HG02571 (cell line): ENCODE measurements around the gene SLC22A17.

ENCODE experiments used
- ATAC-seq: cut with Tn5 transposase; IDR thresholded peaks from one replicate; pipeline ENCODE4 v1.9.1; 2021; ENCODE audit warnings: mild to moderate bottlenecking, moderate library complexity; ENCODE audit not compliant: unreplicated experiment

The SLC22A17 gene

DNA sequence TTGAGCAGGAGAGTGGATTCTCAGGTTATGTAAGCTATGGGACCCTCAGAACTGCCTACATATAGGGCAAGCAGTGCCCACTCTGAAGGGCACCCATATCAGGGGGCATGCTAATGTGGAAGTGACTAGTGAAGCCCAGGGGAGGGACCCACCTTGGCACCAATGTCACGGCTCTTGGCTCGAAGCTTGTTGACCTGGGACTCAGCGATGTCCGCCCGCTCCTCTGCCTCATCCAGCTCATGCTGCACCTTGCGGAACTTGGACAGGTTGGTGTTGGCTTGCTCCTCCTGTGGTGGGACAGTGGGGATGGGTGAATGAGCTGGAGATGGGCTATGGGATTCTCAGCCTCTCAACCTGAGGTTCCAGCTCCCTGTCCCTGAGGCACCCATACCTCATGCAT lies 29.6 kb upstream of the SLC22A17 start:
- no peak for ATAC-seq

DNA sequence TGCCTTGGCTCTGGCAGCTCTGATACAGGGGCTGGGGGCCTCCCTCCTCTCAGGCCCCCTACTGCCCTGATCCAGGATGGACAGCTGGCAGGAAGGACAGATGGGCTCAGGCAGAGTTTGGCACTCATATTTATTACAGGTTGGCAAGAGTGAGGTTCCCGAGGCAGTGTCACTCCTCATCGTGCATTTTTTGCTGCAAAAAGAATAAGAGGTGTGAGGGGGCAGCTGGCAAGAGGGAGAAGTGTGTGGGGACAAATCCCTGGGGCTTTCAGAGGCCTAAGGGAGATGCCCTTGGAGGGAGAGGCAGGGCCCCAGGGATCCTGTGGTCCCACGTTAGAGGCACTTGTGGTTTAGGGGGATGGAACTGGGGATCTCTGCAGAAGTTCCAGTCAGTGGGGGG lies 29.2 kb upstream of the SLC22A17 start:
- ATAC-seq: no peak

DNA sequence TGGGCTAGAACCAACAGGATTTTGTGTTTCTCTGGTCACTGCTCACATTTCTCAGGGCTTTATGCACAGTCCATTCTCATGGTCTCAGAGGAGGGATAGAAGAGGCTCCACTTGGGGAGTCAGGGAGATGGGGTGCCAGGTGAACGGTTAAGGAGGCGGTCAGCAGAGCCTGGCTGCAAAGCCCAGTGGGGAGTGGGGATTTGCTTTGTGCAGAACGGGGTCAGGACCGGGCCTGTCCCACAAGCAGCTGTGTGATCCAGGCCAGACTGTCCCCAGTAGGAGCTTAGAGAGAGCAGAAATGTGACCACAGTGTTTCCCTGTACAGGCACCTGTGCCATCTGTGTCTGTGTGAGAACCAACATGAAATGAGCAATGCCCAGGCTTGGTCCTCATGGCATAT lies 28.3 kb upstream of the SLC22A17 start:
- no peak for ATAC-seq

DNA sequence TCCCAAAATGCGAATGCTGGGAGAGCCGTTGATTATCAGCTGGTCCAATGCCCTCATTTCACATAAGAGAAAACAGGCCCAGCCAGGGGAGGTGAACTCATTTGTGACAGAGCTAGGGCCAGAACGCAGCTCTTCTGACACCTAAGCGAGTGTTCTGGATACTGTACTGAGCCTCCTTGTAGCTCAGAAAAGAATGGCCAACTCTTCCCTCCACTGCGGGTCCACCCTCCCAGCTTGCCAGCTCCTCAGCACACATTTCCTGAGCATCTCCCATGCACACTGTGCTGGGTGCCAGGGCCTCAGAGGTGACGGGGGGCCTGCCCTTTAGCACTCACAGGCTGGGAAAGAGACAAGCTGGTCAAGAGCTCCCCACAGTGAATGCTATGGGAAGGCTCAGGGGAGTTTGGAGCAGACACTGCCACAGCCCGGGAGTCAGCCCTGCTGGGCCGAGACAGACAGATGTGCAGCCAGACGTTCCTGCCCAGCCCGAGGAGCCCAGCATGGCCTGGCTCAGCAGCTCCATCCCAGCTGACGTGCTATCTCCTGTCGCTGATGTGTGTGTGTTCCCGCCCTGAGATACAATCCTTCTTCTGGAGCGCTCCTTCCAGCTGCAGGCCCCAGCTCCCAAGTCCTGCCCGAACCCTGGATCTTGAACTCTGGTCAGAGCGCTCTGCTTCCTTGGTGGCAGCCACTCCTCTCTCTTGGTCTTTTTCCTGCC lies 27.7 kb upstream of the SLC22A17 start:
- ATAC-seq: no peak

DNA sequence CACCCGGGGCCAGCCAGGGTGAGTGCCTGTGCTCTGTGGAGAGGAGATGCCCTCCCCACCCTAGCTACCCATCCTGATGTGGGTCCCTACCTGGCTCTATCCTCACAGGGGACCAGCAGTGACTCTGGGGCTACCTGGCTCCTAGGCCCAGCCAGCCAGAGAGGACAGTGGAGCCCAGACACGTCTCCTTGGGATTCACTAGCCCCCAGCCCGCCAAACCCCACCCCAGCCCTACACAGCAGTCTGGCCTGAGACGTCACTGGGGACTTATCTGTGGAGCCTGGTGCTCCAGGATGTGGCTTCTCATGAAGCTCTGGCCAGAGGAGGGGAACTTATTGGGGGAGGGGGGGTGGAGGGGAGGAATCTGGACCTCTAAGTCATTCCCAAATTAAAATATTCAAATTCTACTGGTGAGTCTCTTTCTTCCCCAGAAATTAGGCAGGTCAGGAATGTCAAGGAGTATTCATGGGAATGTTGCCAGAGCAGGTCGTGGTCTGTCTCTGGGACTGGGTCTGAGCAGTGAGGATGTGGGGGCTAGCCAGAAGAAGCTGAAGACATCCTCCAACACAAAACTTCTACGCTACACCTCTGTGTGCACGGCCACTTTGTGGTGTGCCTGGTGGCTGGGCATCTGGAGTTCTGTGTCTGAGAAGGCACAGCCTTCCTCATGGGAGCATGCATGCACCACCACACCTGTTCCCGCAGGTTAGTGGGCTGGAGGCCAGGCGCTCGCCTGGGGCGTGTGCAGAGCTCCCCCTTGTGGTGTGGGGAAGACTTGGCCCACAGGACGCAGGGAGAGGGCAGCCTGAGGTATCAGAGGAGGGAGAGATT lies 26.9 kb upstream of the SLC22A17 start:
- ATAC-seq: no peak

DNA sequence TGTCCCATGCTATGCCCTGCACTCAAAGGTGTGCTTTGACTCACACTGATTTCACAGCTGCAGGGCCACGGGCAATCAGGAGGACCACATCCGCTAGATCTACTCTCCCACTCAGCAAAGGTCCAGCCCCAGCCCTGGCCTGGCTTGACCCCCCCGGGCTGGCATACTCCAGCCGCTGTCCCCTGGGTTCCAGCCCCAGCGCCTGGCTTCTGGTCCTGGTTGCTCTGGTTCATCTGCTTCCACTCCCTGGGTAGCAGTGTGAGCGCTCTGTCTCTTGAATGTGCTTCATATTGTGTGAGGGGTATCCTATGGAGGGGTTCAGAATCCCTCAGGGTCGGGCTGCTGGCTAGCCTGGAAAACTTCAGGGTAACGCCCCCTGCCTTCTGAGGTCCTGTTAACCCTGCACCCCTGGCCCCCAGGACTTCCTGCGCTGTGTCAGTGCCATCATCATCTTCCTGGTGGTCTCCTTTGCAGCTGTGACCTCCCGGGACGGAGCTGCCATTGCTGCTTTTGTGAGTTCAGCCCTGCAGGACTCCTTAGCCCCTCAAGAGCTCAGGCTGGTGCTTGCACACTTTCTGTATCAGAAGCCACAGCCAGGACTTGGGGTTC lies 26.0 kb upstream of the SLC22A17 start:
- no peak for ATAC-seq

DNA sequence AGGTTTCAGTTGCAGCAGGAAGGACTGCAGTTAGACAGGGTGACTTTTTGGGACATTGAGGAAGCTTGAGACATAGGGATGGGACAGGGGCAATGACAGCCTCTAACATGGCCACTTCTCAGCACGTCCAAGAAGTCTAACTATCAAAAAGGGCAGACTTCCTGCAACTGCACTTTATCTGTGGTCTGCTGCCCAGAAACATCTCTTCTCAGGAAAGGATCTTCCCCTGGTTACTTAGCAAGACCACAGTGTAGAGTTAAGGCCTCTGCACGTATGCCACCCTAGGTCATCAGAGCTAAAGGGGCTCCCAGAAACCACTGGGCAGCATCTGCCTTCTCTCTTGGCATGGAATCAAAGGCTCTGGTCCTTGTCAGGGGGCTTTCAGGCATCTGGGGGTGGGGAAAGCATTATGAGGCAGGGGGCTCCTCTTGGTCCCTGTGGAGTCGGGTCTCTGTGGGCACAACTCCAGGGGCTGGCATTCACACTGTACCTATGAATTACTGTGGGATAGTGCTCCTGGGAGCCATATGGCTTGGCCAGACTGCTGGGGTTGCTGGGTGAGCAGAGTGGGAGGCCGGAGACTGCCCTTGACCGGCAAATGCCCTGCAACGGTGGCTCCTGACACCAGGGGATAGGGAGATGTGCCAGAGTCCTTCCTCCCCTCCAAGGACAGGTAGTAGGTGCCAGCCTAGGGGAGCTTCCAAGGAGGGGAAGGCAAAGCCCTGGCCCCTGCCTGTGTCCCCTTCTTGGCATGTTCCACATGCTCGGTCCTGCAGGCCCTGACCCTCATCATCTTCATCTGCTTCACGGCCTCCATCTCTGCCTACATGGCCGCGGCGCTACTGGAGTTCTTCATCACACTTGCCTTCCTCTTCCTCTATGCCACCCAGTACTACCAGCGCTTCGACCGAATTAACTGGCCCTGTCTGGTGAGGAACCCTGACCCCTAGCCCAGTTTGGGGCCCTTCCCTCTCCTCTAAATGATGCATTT lies 25.2 kb upstream of the SLC22A17 start:
- no peak for ATAC-seq

DNA sequence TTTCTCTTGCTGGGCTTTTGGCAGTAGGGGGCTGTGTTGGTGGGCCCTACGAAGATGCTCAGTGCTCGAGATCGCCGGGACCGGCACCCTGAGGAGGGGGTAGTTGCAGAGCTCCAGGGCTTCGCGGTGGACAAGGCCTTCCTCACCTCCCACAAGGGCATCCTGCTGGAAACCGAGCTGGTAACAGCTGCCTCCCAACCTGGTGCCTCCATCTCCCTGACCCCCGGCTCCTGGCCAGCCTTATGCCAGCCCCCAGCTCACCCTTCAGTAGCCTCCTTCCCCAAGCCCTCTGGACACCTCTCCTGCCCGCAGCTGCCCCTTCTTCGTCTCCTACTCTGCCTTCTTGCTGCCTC lies 24.5 kb upstream of the SLC22A17 start:
- ATAC-seq: no peak

DNA sequence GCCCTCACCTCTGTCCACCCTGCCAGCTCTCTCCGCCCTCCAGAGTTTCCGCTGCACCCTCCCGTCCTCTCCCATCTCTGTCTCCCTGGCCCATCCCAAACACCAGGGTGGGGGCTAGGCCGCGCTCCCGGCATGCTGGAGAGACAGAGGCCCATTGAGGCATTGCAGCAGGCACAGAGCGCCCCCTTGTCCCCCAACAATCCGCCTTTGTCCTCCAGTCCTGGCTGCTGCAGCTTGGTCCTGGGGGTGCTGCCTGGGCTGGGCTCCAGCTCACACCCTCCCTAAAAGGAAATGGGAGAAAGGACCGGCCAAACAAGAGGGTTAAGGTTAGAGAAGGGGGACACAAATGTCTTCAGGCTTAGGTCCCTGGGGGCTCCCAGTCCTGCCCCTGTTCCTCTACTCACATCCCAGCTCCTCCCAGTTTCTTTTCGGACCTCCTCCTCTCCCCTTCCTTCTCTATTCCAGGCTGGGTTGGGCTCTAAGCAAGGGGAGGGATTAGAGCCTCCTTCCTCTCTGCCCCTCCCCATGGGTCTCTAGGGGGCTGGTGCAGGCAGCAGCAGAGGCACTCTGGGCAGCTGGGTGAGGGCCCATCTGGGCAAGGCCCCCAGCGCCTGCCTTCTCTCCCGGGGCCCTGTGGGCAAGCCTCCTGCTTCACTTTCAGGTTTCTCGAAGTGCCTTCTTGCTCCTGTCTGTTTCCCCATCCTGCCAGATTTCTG lies 24.0 kb upstream of the SLC22A17 start, which contains the start of gene CMTM5:
Gene CMTM5, plus strand, starts transcription at position 565 of the 716 bp plus-strand sequence. CDS start 206 bp downstream, outside the sequence.
- no peak for ATAC-seq

DNA sequence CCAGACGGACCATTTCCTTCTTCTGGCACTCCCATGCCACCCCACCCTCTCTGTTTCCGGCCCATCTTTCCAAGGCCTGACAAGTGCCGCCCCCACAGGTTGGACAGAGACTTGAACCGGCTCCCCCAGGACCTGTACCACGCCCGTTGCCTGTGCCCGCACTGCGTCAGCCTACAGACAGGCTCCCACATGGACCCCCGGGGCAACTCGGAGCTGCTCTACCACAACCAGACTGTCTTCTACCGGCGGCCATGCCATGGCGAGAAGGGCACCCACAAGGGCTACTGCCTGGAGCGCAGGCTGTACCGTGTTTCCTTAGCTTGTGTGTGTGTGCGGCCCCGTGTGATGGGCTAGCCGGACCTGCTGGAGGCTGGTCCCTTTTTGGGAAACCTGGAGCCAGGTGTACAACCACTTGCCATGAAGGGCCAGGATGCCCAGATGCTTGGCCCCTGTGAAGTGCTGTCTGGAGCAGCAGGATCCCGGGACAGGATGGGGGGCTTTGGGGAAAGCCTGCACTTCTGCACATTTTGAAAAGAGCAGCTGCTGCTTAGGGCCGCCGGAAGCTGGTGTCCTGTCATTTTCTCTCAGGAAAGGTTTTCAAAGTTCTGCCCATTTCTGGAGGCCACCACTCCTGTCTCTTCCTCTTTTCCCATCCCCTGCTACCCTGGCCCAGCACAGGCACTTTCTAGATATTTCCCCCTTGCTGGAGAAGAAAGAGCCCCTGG lies 23.0 kb upstream of the SLC22A17 start:
- ATAC-seq: no peak

DNA sequence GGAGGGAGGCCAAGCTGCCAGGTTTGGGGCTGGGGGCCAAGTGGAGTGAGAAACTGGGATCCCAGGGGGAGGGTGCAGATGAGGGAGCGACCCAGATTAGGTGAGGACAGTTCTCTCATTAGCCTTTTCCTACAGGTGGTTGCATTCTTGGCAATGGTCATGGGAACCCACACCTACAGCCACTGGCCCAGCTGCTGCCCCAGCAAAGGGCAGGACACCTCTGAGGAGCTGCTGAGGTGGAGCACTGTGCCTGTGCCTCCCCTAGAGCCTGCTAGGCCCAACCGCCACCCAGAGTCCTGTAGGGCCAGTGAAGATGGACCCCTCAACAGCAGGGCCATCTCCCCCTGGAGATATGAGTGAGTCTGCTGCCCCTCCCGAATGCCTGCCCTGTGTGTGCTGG lies 20.4 kb upstream of the SLC22A17 start:
- ATAC-seq: no peak

DNA sequence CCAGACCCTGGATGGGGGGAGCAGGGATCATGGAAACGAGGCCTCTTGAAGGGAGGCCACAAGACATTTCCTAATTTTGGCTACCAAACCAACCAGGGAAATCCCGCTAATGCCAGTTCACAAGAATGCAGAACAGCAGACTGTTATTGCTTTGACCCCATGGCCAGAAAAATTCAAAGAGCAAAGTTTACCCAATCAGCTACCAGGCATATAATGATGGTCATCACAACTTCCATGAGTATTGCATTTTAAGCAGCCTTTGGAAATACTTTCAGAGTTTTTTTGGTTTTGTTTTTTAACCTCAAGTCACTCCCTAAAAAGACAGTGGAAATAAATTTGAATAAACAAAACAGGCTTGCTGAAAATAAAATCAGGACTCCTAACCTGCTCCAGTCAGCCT lies 19.8 kb upstream of the SLC22A17 start, which contains the start of gene IL25:
Gene IL25, plus strand, starts transcription at position 301 of the 400 bp plus-strand sequence.
- ATAC-seq: no peak

DNA sequence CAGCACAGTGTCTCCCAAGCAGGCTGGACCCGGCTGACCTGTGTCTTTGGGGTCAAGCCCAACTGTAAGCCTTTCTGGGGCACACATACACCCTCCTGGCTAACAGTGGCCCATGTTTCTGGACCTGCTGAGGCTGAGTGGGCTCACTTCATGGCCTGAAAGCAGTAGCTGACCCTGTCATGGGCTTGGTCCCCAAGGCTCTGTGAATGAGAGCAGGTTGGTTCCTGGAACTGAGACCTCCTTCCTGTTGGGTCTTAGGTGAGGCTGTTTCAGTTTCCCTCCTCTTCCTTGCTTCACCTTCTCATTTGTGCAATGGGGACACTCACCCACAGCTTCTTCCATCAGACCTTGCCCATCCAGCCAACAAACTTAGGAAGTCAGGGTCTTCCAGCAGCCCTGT lies 19.2 kb upstream of the SLC22A17 start:
- ATAC-seq: no peak

DNA sequence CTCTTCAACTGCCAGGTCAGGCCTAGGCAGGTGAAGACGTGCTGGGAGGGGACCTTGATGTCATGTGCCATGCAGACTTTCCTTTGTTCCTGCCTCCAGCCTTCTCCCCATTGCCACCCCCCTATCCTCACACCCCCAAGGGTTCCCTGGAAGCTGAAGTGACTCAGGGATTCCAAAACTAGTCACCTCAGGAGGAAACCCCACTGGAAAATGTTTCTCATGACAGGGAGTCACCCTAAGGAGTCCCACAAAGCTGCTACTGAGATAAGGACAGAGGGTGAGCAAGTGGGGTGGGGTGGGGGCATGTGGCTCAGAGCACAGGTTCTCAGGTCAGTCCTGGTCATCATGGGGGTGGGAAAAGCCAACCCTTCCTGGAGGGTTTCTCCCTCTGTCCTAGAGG lies 17.5 kb upstream of the SLC22A17 start:
- ATAC-seq: no peak

DNA sequence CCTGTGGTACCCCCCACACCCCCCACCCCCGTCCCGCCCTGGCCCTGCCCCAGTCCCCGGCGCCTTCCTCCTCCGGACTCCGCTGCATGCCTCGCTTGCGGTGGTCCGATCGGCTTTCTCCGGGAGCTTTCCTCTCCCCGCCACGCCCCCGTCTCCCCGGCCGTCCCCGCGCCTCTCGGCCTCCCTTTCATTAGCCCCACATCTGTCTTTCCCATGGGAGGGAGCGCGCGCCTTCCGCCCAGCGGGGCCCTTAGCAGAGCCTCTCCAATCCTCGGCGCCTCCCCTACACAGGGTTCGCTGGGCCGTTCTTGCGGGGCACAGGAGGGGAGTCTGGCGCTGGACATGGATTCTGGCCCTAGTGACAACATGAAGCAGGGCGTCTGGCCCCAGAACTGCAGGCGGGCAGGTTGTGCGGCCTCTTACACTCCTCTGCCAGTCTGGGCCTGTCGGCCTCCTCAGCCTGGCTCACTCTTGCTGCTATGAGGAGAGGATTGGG lies 13.8 kb upstream of the SLC22A17 start:
- no peak for ATAC-seq

DNA sequence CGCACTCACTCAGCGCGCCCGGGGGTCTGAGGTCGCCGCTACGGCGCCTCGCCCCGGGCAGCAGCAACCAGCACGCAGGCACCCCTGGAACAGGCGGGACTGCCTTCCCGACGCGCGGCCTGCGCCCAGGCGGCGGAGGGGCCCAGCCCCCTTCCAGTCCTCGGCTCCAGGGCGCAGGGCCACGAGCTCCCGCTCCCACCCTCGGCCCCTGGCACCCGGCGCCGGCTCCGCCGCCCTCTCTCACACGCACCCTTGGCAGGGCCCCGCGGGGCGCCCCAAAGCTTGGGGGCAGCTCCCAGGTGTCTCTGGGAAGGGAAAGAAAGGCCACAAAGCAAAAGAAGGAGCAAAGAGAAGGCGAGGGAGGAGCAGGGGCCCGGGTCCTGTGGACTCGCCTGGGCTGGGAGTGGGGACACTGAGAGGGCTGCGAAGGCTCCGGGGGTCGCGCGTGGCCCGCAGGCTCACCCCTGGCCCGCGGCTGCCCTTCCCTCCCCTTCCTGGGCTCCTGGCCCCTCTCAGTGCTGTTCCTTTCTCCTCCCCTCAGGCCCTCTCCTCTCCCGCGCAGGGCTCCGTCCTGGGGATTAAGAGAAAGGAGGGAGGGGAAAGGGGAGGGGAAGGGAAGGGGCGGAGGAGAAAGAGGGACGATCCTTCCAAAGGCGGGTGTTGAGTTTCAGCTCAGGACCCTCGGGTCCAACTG lies 13.2 kb upstream of the SLC22A17 start:
- no peak for ATAC-seq

DNA sequence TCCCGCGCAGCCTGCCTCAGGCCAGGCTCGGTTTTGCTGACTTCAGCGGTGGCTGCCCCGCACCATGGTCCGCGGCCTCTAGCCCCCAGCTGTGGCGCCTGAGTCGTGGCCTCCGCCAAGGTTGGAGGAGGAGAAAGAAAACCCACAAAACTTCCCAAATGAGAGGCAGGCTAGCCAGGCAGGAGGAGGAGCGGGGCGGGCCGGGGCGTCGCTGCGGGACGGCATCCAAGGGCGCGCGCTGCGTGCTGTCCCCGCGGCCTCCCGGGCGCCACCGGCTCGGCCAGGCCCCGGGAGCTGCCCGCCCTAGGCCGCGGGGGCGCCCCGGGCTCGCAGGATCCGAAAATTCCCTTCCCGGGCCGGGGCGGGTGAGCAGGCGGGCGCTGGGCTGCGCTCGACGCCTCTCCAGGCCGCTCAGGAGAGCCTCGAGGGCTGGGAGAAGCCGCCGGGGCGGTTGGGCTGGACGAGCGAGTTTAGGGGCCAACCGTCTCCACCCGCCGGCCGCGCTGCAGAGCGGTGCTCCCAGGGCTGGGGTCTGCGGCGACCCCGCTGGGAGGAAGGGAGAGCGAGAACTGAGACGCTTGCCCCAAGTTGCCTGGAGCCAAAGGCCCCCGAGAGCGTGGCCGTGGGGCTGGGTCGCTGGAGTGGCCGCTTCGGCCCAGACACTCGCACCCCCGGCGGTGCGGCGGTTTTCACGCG lies 12.5 kb upstream of the SLC22A17 start, which contains the start of gene EFS:
Gene EFS, minus strand, starts transcription at position 137 of the 696 bp plus-strand sequence. CDS start 147 bp downstream, outside the sequence.
- no peak for ATAC-seq
